Measurements from ENCODE around the gene BHLHE23. TPM values are rescaled to one million over a fixed set of nuclear protein-coding genes. Genes with fewer than 3 reads are reported as not detected.

Gene BHLHE23
- total RNA-seq, 2 experiments from 2014 or later, result not detected

GRCh38 chr20:63054681-63055240, 48.0 kb upstream of the BHLHE23 start:
- Histone ChIP-seq H3K36me3 (ENCODE audit: insufficient read depth, low read length) (no peaks in the 10 kb centered on the region), H3K9me2 (ENCODE audit: insufficient read depth, low read length) (no peaks in the 10 kb centered on the region), H3K79me2 (ENCODE audit: insufficient read depth, low read depth, low read length) (no peaks in the 10 kb centered on the region), H3K4me1 (ENCODE audit: insufficient read depth, low read length, poor library complexity, severe bottlenecking) (no peaks in the 10 kb centered on the region), H2AFZ (ENCODE audit: low read length) (no peak overlapping the region), H3K27ac (ENCODE audit: low read depth, low read length, poor library complexity, severe bottlenecking) (no peak overlapping the region), H4K20me1 (ENCODE audit: insufficient read depth, low read length) (no peaks in the 10 kb centered on the region), H3K4me2 (ENCODE audit: low read length) (no peak overlapping the region), H3K4me3 (ENCODE audit: low read depth, low read length, poor library complexity, severe bottlenecking) (no peak overlapping the region), H3K9me3 (ENCODE audit: low read length) (peaks cover 10% of the 10 kb centered on the region)
- BruUV-seq (replicated peaks), result no TSS peak
- TF ChIP-seq, protein P1, sequence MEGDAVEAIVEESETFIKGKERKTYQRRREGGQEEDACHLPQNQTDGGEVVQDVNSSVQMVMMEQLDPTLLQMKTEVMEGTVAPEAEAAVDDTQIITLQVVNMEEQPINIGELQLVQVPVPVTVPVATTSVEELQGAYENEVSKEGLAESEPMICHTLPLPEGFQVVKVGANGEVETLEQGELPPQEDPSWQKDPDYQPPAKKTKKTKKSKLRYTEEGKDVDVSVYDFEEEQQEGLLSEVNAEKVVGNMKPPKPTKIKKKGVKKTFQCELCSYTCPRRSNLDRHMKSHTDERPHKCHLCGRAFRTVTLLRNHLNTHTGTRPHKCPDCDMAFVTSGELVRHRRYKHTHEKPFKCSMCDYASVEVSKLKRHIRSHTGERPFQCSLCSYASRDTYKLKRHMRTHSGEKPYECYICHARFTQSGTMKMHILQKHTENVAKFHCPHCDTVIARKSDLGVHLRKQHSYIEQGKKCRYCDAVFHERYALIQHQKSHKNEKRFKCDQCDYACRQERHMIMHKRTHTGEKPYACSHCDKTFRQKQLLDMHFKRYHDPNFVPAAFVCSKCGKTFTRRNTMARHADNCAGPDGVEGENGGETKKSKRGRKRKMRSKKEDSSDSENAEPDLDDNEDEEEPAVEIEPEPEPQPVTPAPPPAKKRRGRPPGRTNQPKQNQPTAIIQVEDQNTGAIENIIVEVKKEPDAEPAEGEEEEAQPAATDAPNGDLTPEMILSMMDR (conservative IDR thresholded peaks at IDR 0.05; ENCODE audit: low read length), result no peak
- TF ChIP-seq EZH2phosphoT487 (IDR thresholded peaks at IDR 0.05; ENCODE audit: borderline replicate concordance, low read depth, low read length), result no peak
- no peak for DNase-seq (ENCODE audit: low spot score)
- POLR2A ChIA-PET, result no interaction called here
- intact Hi-C loops (cut with micrococcal nuclease; ENCODE audit: unreplicated experiment), result no loop called here
- CTCF ChIA-PET (ENCODE audit: unreplicated experiment), result no interaction called here

GRCh38 chr20:63054103-63054474, 47.3 kb upstream of the BHLHE23 start:
- Histone ChIP-seq H3K9me3 (ENCODE audit: low read length) (peaks cover 10% of the 10 kb centered on the region), H2AFZ (ENCODE audit: low read length) (no peak overlapping the region), H3K27ac (ENCODE audit: low read depth, low read length, poor library complexity, severe bottlenecking) (no peak overlapping the region), H3K4me2 (ENCODE audit: low read length) (no peak overlapping the region), H3K9me2 (ENCODE audit: insufficient read depth, low read length) (no peaks in the 10 kb centered on the region), H3K4me1 (ENCODE audit: insufficient read depth, low read length, poor library complexity, severe bottlenecking) (no peaks in the 10 kb centered on the region), H3K79me2 (ENCODE audit: insufficient read depth, low read depth, low read length) (no peaks in the 10 kb centered on the region), H3K4me3 (ENCODE audit: low read depth, low read length, poor library complexity, severe bottlenecking) (no peak overlapping the region), H4K20me1 (ENCODE audit: insufficient read depth, low read length) (no peaks in the 10 kb centered on the region), H3K36me3 (ENCODE audit: insufficient read depth, low read length) (no peaks in the 10 kb centered on the region)
- DNase-seq (ENCODE audit: low spot score), result no peak
- POLR2A ChIA-PET, result no interaction called here
- intact Hi-C loops (cut with micrococcal nuclease; ENCODE audit: unreplicated experiment), result no loop called here
- TF ChIP-seq, protein P1 (conservative IDR thresholded peaks at IDR 0.05; ENCODE audit: low read length), result no peak
- no peak for TF ChIP-seq EZH2phosphoT487 (IDR thresholded peaks at IDR 0.05; ENCODE audit: borderline replicate concordance, low read depth, low read length)
- BruUV-seq (replicated peaks), result no TSS peak
- CTCF ChIA-PET (ENCODE audit: unreplicated experiment), result no interaction called here

- no peaks in the 10 kb centered on the region for H4K20me1 ChIP-seq (ENCODE audit: insufficient read depth, low read length)
- peaks cover 10% of the 10 kb centered on the region for H3K9me3 ChIP-seq (ENCODE audit: low read length)
- H3K4me1 ChIP-seq (ENCODE audit: insufficient read depth, low read length, poor library complexity, severe bottlenecking), result no peaks in the 10 kb centered on the region
- H3K4me2 ChIP-seq (ENCODE audit: low read length), result no peak overlapping the region
- no peaks in the 10 kb centered on the region for H3K79me2 ChIP-seq (ENCODE audit: insufficient read depth, low read depth, low read length)
- no peak for DNase-seq (ENCODE audit: low spot score)
- H2AFZ ChIP-seq (ENCODE audit: low read length), result no peak overlapping the region
- no peaks in the 10 kb centered on the region for H3K9me2 ChIP-seq (ENCODE audit: insufficient read depth, low read length)
- H3K27ac ChIP-seq (ENCODE audit: low read depth, low read length, poor library complexity, severe bottlenecking), result no peak overlapping the region
- CTCF ChIA-PET (ENCODE audit: unreplicated experiment), result no interaction called here
- TF ChIP-seq, protein P1 (conservative IDR thresholded peaks at IDR 0.05; ENCODE audit: low read length), result no peak
- no peak for TF ChIP-seq EZH2phosphoT487 (IDR thresholded peaks at IDR 0.05; ENCODE audit: borderline replicate concordance, low read depth, low read length)
- no peak overlapping the region for H3K4me3 ChIP-seq (ENCODE audit: low read depth, low read length, poor library complexity, severe bottlenecking)
- POLR2A ChIA-PET, result no interaction called here
- intact Hi-C loops (cut with micrococcal nuclease; ENCODE audit: unreplicated experiment), result no loop called here
- H3K36me3 ChIP-seq (ENCODE audit: insufficient read depth, low read length), result no peaks in the 10 kb centered on the region
- no TSS peak for BruUV-seq (replicated peaks)
Measured at GRCh38 chr20:63053432-63054102, 46.8 kb upstream of the BHLHE23 start.

All from OCI-LY7 (cell line).